H1 (cell line): ENCODE data around the gene HYAL1. TPM values are rescaled to one million over a fixed set of nuclear protein-coding genes. Genes with fewer than 3 reads are reported as not detected.

ENCODE experiments used
- CTCF ChIA-PET: fragments of 300-600 bp; sonication (Branson Sonifier 250); formaldehyde crosslinking; loops from one replicate; lab custom pipeline; 2021; ENCODE audit not compliant: partially characterized antibody; lab: Charles Lee
- POLR2A ChIA-PET: fragments of 300-600 bp; sonication (Branson Sonifier 250); formaldehyde crosslinking; loops from one replicate; lab custom pipeline; 2021; ENCODE audit warnings: inconsistent platforms; ENCODE audit not compliant: partially characterized antibody; lab: Charles Lee
- DNase-seq, 2 experiments: peaks; one replicate each; pipeline versions ENCODE4 v3.0.0 to v3.0.0-alpha.2; 2010 to 2022; ENCODE audit warnings: low spot score in 2 of 2, low read depth in 1 of 2, mixed read lengths in 1 of 2
- FAIRE-seq: peaks from 2 replicates; lab custom pipeline; 2011; peaks lifted over from hg19 to GRCh38; lab: Jason Lieb, UNC
- H2AFZ ChIP-seq: 2 replicates; pipeline ENCODE4 v1.8.1; 2012; ENCODE audit warnings: low read length, inconsistent platforms
- H2AK5ac ChIP-seq: 2 replicates; pipeline ENCODE4 v1.6.1; 2013; ENCODE audit warnings: low read depth, low read length
- H2BK120ac ChIP-seq: replicated peaks from 2 replicates; pipeline ENCODE3; 2013; ENCODE audit warnings: low read depth, low read length, inconsistent platforms
- H2BK12ac ChIP-seq: 2 replicates; pipeline ENCODE4 v1.6.1; 2013; ENCODE audit warnings: low read depth, low read length
- H2BK15ac ChIP-seq: 2 replicates; pipeline ENCODE4 v1.6.1; 2013; ENCODE audit warnings: low read length
- H2BK20ac ChIP-seq: 2 replicates; pipeline ENCODE4 v1.6.1; 2013; ENCODE audit warnings: low read length
- H2BK5ac ChIP-seq: 2 replicates; pipeline ENCODE4 v1.6.1; 2013; ENCODE audit warnings: low read depth, low read length
- H3K14ac ChIP-seq: 2 replicates; pipeline ENCODE4 v1.6.1; 2013; ENCODE audit warnings: inconsistent platforms; ENCODE audit not compliant: insufficient read length
- H3K18ac ChIP-seq: 2 replicates; pipeline ENCODE4 v1.6.1; 2013; ENCODE audit warnings: low read length; ENCODE audit errors: extremely low read depth
- H3K23ac ChIP-seq: 2 replicates; pipeline ENCODE4 v1.6.1; 2013; ENCODE audit warnings: inconsistent platforms; ENCODE audit not compliant: insufficient read length
- H3K23me2 ChIP-seq: 2 replicates; pipeline ENCODE4 v1.6.1; 2013; ENCODE audit warnings: low read depth, low read length
- H3K27ac ChIP-seq: 2 replicates; pipeline ENCODE4 v1.6.1; 2011; ENCODE audit warnings: low read depth, low read length, inconsistent platforms
- H3K27me3 ChIP-seq, 4 experiments: replicated peaks in 1 of 4; 1 replicate in 1 of 4; 2 replicates in 3 of 4; pipeline versions ENCODE4 v1.6.1 to v1.8.1; 2011 to 2013; ENCODE audit warnings: low read length in 3 of 4, mild to moderate bottlenecking in 3 of 4, inconsistent platforms in 2 of 4, mixed read lengths in 2 of 4, moderate library complexity in 1 of 4; ENCODE audit not compliant: control insufficient read depth in 3 of 4, insufficient read depth in 3 of 4; ENCODE audit errors: extremely low read depth in 1 of 4
- H3K36me3 ChIP-seq, 4 experiments: 2 replicates each; pipeline versions ENCODE4 v1.6.1 to v1.8.1; 2011 to 2013; ENCODE audit warnings: mild to moderate bottlenecking in 4 of 4, low read length in 3 of 4, moderate library complexity in 2 of 4, control low read depth in 1 of 4, inconsistent platforms in 1 of 4; ENCODE audit not compliant: insufficient read depth in 4 of 4, control insufficient read depth in 2 of 4
- H3K4ac ChIP-seq: replicated peaks from 2 replicates; pipeline ENCODE3; 2013; ENCODE audit warnings: low read length, low read depth, mixed read lengths, inconsistent platforms; ENCODE audit not compliant: insufficient read length
- H3K4me1 ChIP-seq, 4 experiments: replicated peaks in 1 of 4; 1 replicate in 1 of 4; 2 replicates in 3 of 4; pipeline versions ENCODE4 v1.6.1 to v1.8.1; 2011 to 2013; ENCODE audit warnings: low read length in 3 of 4, inconsistent platforms in 2 of 4, mixed read lengths in 1 of 4; ENCODE audit not compliant: insufficient read depth in 4 of 4, control insufficient read depth in 3 of 4
- H3K4me2 ChIP-seq, 2 experiments: 2 replicates each; pipeline versions ENCODE4 v1.6.1 to v1.8.1; 2011 to 2013; ENCODE audit warnings: low read depth in 2 of 2, low read length in 2 of 2, control low read depth in 1 of 2, inconsistent platforms in 1 of 2, mild to moderate bottlenecking in 1 of 2; ENCODE audit not compliant: insufficient read depth in 1 of 2
- H3K4me3 ChIP-seq, 4 experiments: fragments of 200-600, 300-600 bp in 1 of 4; sonication (generic), shearing (Covaris generic), sonication (Bioruptor Twin) in 1 of 4; 2 replicates each; pipeline versions ENCODE4 v1.5.1 to v1.8.1; 2011 to 2016; ENCODE audit warnings: low read length in 4 of 4, low read depth in 3 of 4, control low read depth in 2 of 4, inconsistent platforms in 2 of 4, mild to moderate bottlenecking in 2 of 4, mixed read lengths in 1 of 4, moderate library complexity in 1 of 4; ENCODE audit not compliant: insufficient read depth in 2 of 4; ENCODE audit errors: extremely low read depth in 1 of 4
- H3K56ac ChIP-seq: replicated peaks from 2 replicates; pipeline ENCODE3; 2013; ENCODE audit warnings: low read depth, mild to moderate bottlenecking, mixed read lengths, low read length, inconsistent platforms; ENCODE audit not compliant: insufficient read length
- H3K79me1 ChIP-seq: 2 replicates; pipeline ENCODE4 v1.6.1; 2013; ENCODE audit warnings: low read depth, low read length, control low read depth
- H3K79me2 ChIP-seq, 2 experiments: 2 replicates each; pipeline versions ENCODE4 v1.6.1 to v1.8.1; 2012 to 2013; ENCODE audit warnings: low read length in 2 of 2, mild to moderate bottlenecking in 2 of 2, inconsistent platforms in 1 of 2; ENCODE audit not compliant: insufficient read depth in 2 of 2, control insufficient read depth in 1 of 2
- H3K9ac ChIP-seq, 4 experiments: replicated peaks in 1 of 4; 1 replicate in 1 of 4; 2 replicates in 3 of 4; pipeline versions ENCODE4 v1.6.1 to v1.8.1; 2011 to 2013; ENCODE audit warnings: low read depth in 3 of 4, low read length in 3 of 4, control low read depth in 2 of 4, mild to moderate bottlenecking in 2 of 4, moderate library complexity in 2 of 4, inconsistent platforms in 1 of 4; ENCODE audit errors: extremely low read depth in 1 of 4
- H3K9me3 ChIP-seq, 2 experiments: 2 replicates each; pipeline versions ENCODE4 v1.6.1 to v1.8.1; 2012 to 2013; ENCODE audit warnings: mild to moderate bottlenecking in 2 of 2, moderate library complexity in 2 of 2, control low read depth in 1 of 2, inconsistent platforms in 1 of 2, low read depth in 1 of 2, low read length in 1 of 2, mixed read lengths in 1 of 2; ENCODE audit not compliant: insufficient read depth in 2 of 2
- H4K20me1 ChIP-seq, 2 experiments: replicated peaks in 1 of 2; 2 replicates each; pipeline versions ENCODE3 to v1.8.1; 2011 to 2013; ENCODE audit warnings: inconsistent platforms in 2 of 2, low read length in 2 of 2, mild to moderate bottlenecking in 1 of 2; ENCODE audit not compliant: insufficient read depth in 2 of 2, control insufficient read depth in 1 of 2
- H4K5ac ChIP-seq: 2 replicates; pipeline ENCODE4 v1.6.1; 2013; ENCODE audit warnings: low read length, low read depth, mixed read lengths, inconsistent platforms; ENCODE audit not compliant: insufficient read length
- H4K8ac ChIP-seq: 2 replicates; pipeline ENCODE4 v1.8.0; 2013; ENCODE audit warnings: mild to moderate bottlenecking, moderate library complexity, low read length, inconsistent platforms; ENCODE audit not compliant: insufficient read depth; ENCODE audit errors: extremely low read depth
- H4K91ac ChIP-seq: replicated peaks from 2 replicates; pipeline ENCODE3; 2013; ENCODE audit warnings: low read length, mixed read lengths, inconsistent platforms; ENCODE audit not compliant: insufficient read length
- BACH1 ChIP-seq: IDR thresholded peaks from 2 replicates; pipeline ENCODE4 v1.6.1; 2012; ENCODE audit warnings: low read length, improper control_type of control experiment
- CBX5 ChIP-seq: fragments of 300-800, 300-1000 bp; sonication (generic); IDR thresholded peaks from 2 replicates; pipeline ENCODE4 v1.7.1; 2016; ENCODE audit warnings: antibody characterized with exemption, low read length, low read depth
- CHD2 ChIP-seq: IDR thresholded peaks from 2 replicates; pipeline ENCODE4 v1.6.1; 2012; ENCODE audit warnings: low read length, improper control_type of control experiment
- EP300 ChIP-seq, 2 experiments: IDR thresholded peaks; 1 replicate in 1 of 2; 2 replicates in 1 of 2; pipeline ENCODE4 v1.6.1; 2011 to 2012; ENCODE audit warnings: low read depth in 2 of 2, low read length in 2 of 2, mild to moderate bottlenecking in 2 of 2, borderline replicate concordance in 1 of 2, inconsistent platforms in 1 of 2, moderate library complexity in 1 of 2
- KDM1A ChIP-seq: fragments of 200-600, 300-600 bp; sonication (generic); IDR thresholded peaks from 2 replicates; pipeline ENCODE4 v1.7.1; 2016; ENCODE audit warnings: mild to moderate bottlenecking, low read length, borderline replicate concordance
- POLR2A ChIP-seq, 2 experiments: IDR thresholded peaks; 1 replicate in 1 of 2; 2 replicates in 1 of 2; pipeline ENCODE4 v1.6.1; 2011; ENCODE audit warnings: low read depth in 2 of 2, low read length in 2 of 2, mild to moderate bottlenecking in 2 of 2; ENCODE audit errors: control extremely low read depth in 1 of 2
- POLR2AphosphoS5 ChIP-seq: IDR thresholded peaks from 2 replicates; pipeline ENCODE4 v1.6.1; 2011; ENCODE audit warnings: low read depth, low read length
- RFX5 ChIP-seq: IDR thresholded peaks from 2 replicates; pipeline ENCODE4 v1.6.1; 2011; ENCODE audit warnings: low read depth, low read length, improper control_type of control experiment, borderline replicate concordance
- SAP30 ChIP-seq: fragments of 300-600 bp; sonication (generic); IDR thresholded peaks from 2 replicates; pipeline ENCODE4 v1.7.1; 2012; ENCODE audit warnings: low read length, moderate library complexity, mild to moderate bottlenecking, inconsistent platforms; ENCODE audit not compliant: insufficient read depth, insufficient replicate concordance
- SIX5 ChIP-seq: IDR thresholded peaks from 2 replicates; pipeline ENCODE4 v1.6.1; 2011; ENCODE audit warnings: mild to moderate bottlenecking, low read depth, low read length
- SP2 ChIP-seq: IDR thresholded peaks from 2 replicates; pipeline ENCODE4 v1.6.1; 2012; ENCODE audit warnings: mild to moderate bottlenecking, low read length, inconsistent platforms
- TBP ChIP-seq: IDR thresholded peaks from 2 replicates; pipeline ENCODE4 v1.6.1; 2011; ENCODE audit warnings: low read depth, low read length, improper control_type of control experiment
- TCF12 ChIP-seq: IDR thresholded peaks from 2 replicates; pipeline ENCODE4 v1.6.1; 2011; ENCODE audit warnings: low read depth, mild to moderate bottlenecking, low read length
- WGBS, 2 experiments: shearing (Covaris generic) in 1 of 2; methylation state at CpG; one replicate each; pipeline versions ENCODE4 v1.1.6 to v1.1.7; 2013 to 2015; ENCODE audit warnings: low lambda C conversion rate in 2 of 2, mixed read lengths in 2 of 2, inconsistent platforms in 1 of 2, low coverage in 1 of 2, missing lambda C conversion rate in 1 of 2; ENCODE audit not compliant: insufficient replicate concordance in 2 of 2, insufficient coverage in 1 of 2, insufficient read length in 1 of 2; ENCODE audit errors: extremely low coverage in 1 of 2, missing lambda C conversion rate in 1 of 2; 5-methylcytosine and 5-hydroxymethylcytosine counted together
- polyA plus RNA-seq, 7 experiments: library from polyadenylated mRNA; depleted of rRNA in 3 of 7; stranded (reverse) in 5 of 7; unstranded in 2 of 7; fragments of >200 nt in 5 of 7; fragments of 200-250 nt in 2 of 7; gene quantifications; 1 replicate in 5 of 7; 2 replicates in 1 of 7; 4 replicates in 1 of 7; pipeline versions ENCODE4 v1.2.1 to v1.2.3, GENCODE V29; 2011 to 2013; ENCODE audit warnings: missing spikeins in 2 of 7, mixed read lengths in 2 of 7
- total RNA-seq: library from RNA; stranded (reverse); fragmentation: NEBNext Ultra II Directional; extraction: Animal tissue kit (Norgen Biotek cat#: 25700); gene quantifications from 2 replicates; pipeline ENCODE4 v1.2.1, GENCODE V29; 2021
- TF ChIP-seq, protein P1 (sequence below): IDR thresholded peaks from 2 replicates; pipeline ENCODE4 v1.6.1; 2012; ENCODE audit warnings: inconsistent platforms

HYAL1 gene
- total and polyA plus RNA-seq, 2 of the 8 experiments (the other 6 are each of a cell fraction or from before 2014, with no cell fraction given): 2.0 to 5.4 TPM

DNA sequence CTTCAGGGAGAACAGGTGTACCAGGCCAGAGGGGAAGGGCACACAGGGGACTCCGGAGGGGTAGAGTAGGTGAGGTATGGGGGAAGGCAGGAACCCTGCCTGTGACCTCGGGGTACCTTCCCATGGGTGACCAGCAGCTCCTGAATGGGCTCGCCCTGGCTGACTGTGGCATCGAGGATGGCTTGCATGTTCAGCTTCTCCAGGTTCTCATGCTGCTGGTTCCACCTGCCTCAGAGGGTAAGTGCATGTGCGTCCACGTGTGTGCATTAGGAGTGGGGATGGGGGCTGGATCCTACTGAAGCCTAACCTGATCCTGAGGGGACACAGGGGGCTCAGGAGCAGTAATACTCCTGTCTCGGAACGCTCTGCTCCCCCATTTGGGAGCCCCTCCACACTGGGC, 41.6 kb upstream of the HYAL1 start:
- no peak overlapping the region; the same call in 1 of the 2 replicates for H4K8ac ChIP-seq
- no peak overlapping the region for H2BK5ac ChIP-seq
- H2BK15ac ChIP-seq: no peak overlapping the region
- H2AFZ ChIP-seq: no peak overlapping the region
- no peaks in the 10 kb centered on the region for H3K79me1 ChIP-seq
- H4K20me1 ChIP-seq: peaks cover 3% of the 10 kb centered on the region in 2 experiments
- peak overlapping the region in 3 of 4 experiments; percentile 26 to 58 (median 56); a peak in 6 of 8 replicates for H3K4me3 ChIP-seq
- no peak overlapping the region for H4K91ac ChIP-seq
- ChIA-PET POLR2A (interaction anchor here (0.8 to 1.7 kb wide), 6 partner anchors 8 to 156 kb away, joined by 3 to 9 read pairs (median 3); no protein-coding TSS in a partner anchor), CTCF (interaction anchor here (0.5 to 13.4 kb wide), 10 partner anchors 9 to 1040 kb away, joined by 3 to 136 read pairs (median 5); no protein-coding TSS in a partner anchor)
- peak overlapping the region; percentile 61 to 96 for H3K4me2 ChIP-seq
- H2BK120ac ChIP-seq: no peak overlapping the region
- no peaks in the 10 kb centered on the region for H3K79me2 ChIP-seq
- no peak overlapping the region; the same call in 1 of the 2 replicates for H2AK5ac ChIP-seq
- H3K56ac ChIP-seq: no peak overlapping the region
- FAIRE-seq (no peak), DNase-seq (no peak)
- H3K23ac ChIP-seq: no peak overlapping the region
- no peak overlapping the region for H4K5ac ChIP-seq
- H3K36me3 ChIP-seq: peaks cover 0 to 3% (median 0%) of the 10 kb centered on the region in 4 experiments; a peak in 2 of 8 replicates
- peaks cover 0 to 19% (median 14%) of the 10 kb centered on the region in 4 experiments; a peak in 6 of 7 replicates for H3K4me1 ChIP-seq
- H3K14ac ChIP-seq: no peak overlapping the region
- H2BK20ac ChIP-seq: no peak overlapping the region
- no peak overlapping the region for H2BK12ac ChIP-seq
- no peak overlapping the region for H3K9ac ChIP-seq
- H3K18ac ChIP-seq: no peak overlapping the region
- H3K9me3 ChIP-seq: no peaks in the 10 kb centered on the region
- 50% methylated on average over 6 of the region's 8 CpGs; no CpG with 5 or more reads in 1 of the 2 experiments for WGBS, 2 experiments
- peaks cover 16% of the 10 kb centered on the region for H3K23me2 ChIP-seq
- H3K27me3 ChIP-seq: peaks cover 15 to 49% (median 40%) of the 10 kb centered on the region in 4 experiments
- no peak overlapping the region for H3K27ac ChIP-seq
- no peak overlapping the region for H3K4ac ChIP-seq
- TF ChIP-seq CHD2 (no peak), KDM1A (no peak), SAP30 (no peak), TCF12 (no peak), SP2 (no peak), SIX5 (no peak), CBX5 (no peak), POLR2AphosphoS5 (no peak), TBP (no peak), EP300 (IDR thresholded peaks at IDR 0.05; ENCODE audit: borderline replicate concordance in 1 of 2, low read depth in 2 of 2, low read length in 2 of 2) (no peak), POLR2A (IDR thresholded peaks at IDR 0.05; ENCODE audit: control extremely low read depth in 1 of 2, low read depth in 2 of 2, low read length in 2 of 2) (no peak), BACH1 (no peak), RFX5 (no peak)
- TF ChIP-seq, protein P1, sequence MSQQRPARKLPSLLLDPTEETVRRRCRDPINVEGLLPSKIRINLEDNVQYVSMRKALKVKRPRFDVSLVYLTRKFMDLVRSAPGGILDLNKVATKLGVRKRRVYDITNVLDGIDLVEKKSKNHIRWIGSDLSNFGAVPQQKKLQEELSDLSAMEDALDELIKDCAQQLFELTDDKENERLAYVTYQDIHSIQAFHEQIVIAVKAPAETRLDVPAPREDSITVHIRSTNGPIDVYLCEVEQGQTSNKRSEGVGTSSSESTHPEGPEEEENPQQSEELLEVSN: no peak
